ENCODE data around the gene SLC25A19.

SLC25A19 gene

GRCh38 chr17:75285123-75285522, 4.1 kb downstream of the SLC25A19 start:
- TF ChIP-seq CTCF (IDR thresholded peaks at IDR 0.05) = no peak

- no peak for TF ChIP-seq CTCF (IDR thresholded peaks at IDR 0.05)
These were observed 11.6 kb downstream of the SLC25A19 start for GRCh38 chr17:75277664-75278071.

- TF ChIP-seq CTCF (IDR thresholded peaks at IDR 0.05) = no peak
These were observed 15.1 kb downstream of the SLC25A19 start for GRCh38 chr17:75273977-75274708.

- no peak for TF ChIP-seq CTCF (IDR thresholded peaks at IDR 0.05)
These were observed 16.4 kb downstream of the SLC25A19 start for GRCh38 chr17:75272848-75273184.

GRCh38 chr17:75271955-75272847, 17.0 kb downstream of the SLC25A19 start:
- no peak for TF ChIP-seq CTCF (IDR thresholded peaks at IDR 0.05)

- peak; percentile 92 for TF ChIP-seq CTCF (IDR thresholded peaks at IDR 0.05)
These were observed 17.8 kb downstream of the SLC25A19 start for GRCh38 chr17:75271233-75271954.

GRCh38 chr17:75270966-75271232, 18.3 kb downstream of the SLC25A19 start, which contains the start of gene MIF4GD:
MIF4GD (minus strand) TSS chr17:75271231; CDS start chr17:75270195, 1,036 bp downstream.
- TF ChIP-seq CTCF (IDR thresholded peaks at IDR 0.05) = no peak

All from LNCAP (cell line).